Esophagus mucosa (tissue), 1 donor: ENCODE data around the gene CNKSR3. TPM values are rescaled to one million over a fixed set of nuclear protein-coding genes. Genes with fewer than 3 reads are reported as not detected.

Experiments
- ATAC-seq: fragments of 200-7000 bp; cut with Tn5 transposase; one replicate; pipeline ENCODE4 v1.9.1; 2020
- total RNA-seq: library from RNA; stranded (reverse); gene quantifications from one replicate; pipeline ENCODE4 v1.2.4, GENCODE V29; 2023
- donor health status: DM: yes; HTN: yes; CAD: no.

The CNKSR3 gene
- total RNA-seq, 1 donor from 2014 or later: 24.5 TPM

GRCh38 chr6:154341336-154341735, 169.1 kb downstream of the CNKSR3 start:
- no peak for ATAC-seq

Other genes starting within 250 kb of the CNKSR3 start
- 1.8 TPM for gene IPCEF1, start 153.9 kb downstream of the CNKSR3 start, total RNA-seq
- 20.4 TPM for gene SCAF8, start 222.7 kb upstream of the CNKSR3 start, total RNA-seq